Sigmoid colon (tissue), 7 donors: ENCODE results near the gene GPR3. TPM values are rescaled to one million over a fixed set of nuclear protein-coding genes. Genes with fewer than 3 reads are reported as not detected.
A peak's percentile ranks its signal among the peaks of the same experiment; 100 is the strongest.

Source experiments
- DNase-seq: peaks from one replicate; pipeline ENCODE4 v3.0.0-alpha.2; 2019
- H3K27ac ChIP-seq, 4 donors: fragments of 200-600 bp; sonication (generic); one replicate each; pipeline ENCODE4 v1.5.1; 2016 to 2019; ENCODE audit warnings: mild to moderate bottlenecking in 1 of 4
- H3K27me3 ChIP-seq, 3 donors: fragments of 200-600 bp; sonication (generic); one replicate each; pipeline ENCODE4 v1.5.1; 2019; ENCODE audit warnings: mild to moderate bottlenecking in 1 of 3
- H3K36me3 ChIP-seq, 4 donors: fragments of 200-600 bp; sonication (generic); one replicate each; pipeline ENCODE4 v1.5.1; 2016 to 2019
- H3K4me1 ChIP-seq, 4 donors: fragments of 200-600 bp; sonication (generic); one replicate each; pipeline ENCODE4 v1.5.1; 2017 to 2019
- H3K4me3 ChIP-seq, 4 donors: fragments of 200-600 bp; sonication (generic); one replicate each; pipeline ENCODE4 v1.5.1; 2017 to 2019; ENCODE audit warnings: mild to moderate bottlenecking in 2 of 4, moderate library complexity in 1 of 4
- H3K9me3 ChIP-seq, 4 donors: fragments of 200-600 bp in 3 of 4; sonication (generic) in 3 of 4; one replicate each; pipeline versions ENCODE4 v1.5.1 to v1.6.1; 2013 to 2019
- EP300 ChIP-seq, 4 donors: sonication (generic); formaldehyde crosslinking; IDR thresholded peaks; one replicate each; pipeline ENCODE4 v1.6.1; 2017; ENCODE audit warnings: antibody characterized with exemption in 4 of 4
- POLR2A ChIP-seq, 2 donors: fragments of 450-650 bp; IDR thresholded peaks; one replicate each; pipeline ENCODE4 v1.6.1; 2016; ENCODE audit warnings: antibody characterized with exemption in 2 of 2, mild to moderate bottlenecking in 2 of 2, moderate library complexity in 2 of 2
- POLR2AphosphoS5 ChIP-seq, 4 donors: sonication (generic); formaldehyde crosslinking; IDR thresholded peaks; one replicate each; pipeline ENCODE4 v1.6.1; 2017; ENCODE audit warnings: antibody characterized with exemption in 4 of 4
- WGBS, 2 donors: extraction: QIAGEN DNeasy Blood & Tissue Kit; methylation state at CpG; one replicate each; pipeline ENCODE4 v1.1.7; 2013; 5-methylcytosine and 5-hydroxymethylcytosine counted together
- intact Hi-C: fragments of 100-400 bp; cut with DNase I; formaldehyde crosslinking; loops from one replicate; pipeline ENCODE4 v1.15.1; 2023
- polyA plus RNA-seq, 3 donors: library from polyadenylated mRNA; stranded (reverse); fragments of 200-250 nt; gene quantifications; one replicate each; pipeline ENCODE4 v1.2.3, GENCODE V29; 2013
- total RNA-seq, 4 donors: library from RNA; depleted of rRNA; stranded (reverse); fragments of >200 nt; gene quantifications; one replicate each; pipeline ENCODE4 v1.1.0, GENCODE V29; 2016
- TF ChIP-seq, protein P1 (sequence below), 4 experiments: fragments of 450-650 bp in 3 of 4; fragments of 200-600 bp in 1 of 4; IDR thresholded peaks; one replicate each; pipeline ENCODE4 v1.5.1; 2016 to 2019; ENCODE audit warnings: antibody characterized with exemption in 4 of 4, mild to moderate bottlenecking in 3 of 4, moderate library complexity in 2 of 4
- donor health status: healthy with polysubstance abuse.
- donor health status: Bipolar disorder and iron deficiency.
- donor health status: healthy.

Gene GPR3
- total and polyA plus RNA-seq, 7 donors = 0.36 to 2.0 (median 0.54) TPM; not detected in 4

DNA sequence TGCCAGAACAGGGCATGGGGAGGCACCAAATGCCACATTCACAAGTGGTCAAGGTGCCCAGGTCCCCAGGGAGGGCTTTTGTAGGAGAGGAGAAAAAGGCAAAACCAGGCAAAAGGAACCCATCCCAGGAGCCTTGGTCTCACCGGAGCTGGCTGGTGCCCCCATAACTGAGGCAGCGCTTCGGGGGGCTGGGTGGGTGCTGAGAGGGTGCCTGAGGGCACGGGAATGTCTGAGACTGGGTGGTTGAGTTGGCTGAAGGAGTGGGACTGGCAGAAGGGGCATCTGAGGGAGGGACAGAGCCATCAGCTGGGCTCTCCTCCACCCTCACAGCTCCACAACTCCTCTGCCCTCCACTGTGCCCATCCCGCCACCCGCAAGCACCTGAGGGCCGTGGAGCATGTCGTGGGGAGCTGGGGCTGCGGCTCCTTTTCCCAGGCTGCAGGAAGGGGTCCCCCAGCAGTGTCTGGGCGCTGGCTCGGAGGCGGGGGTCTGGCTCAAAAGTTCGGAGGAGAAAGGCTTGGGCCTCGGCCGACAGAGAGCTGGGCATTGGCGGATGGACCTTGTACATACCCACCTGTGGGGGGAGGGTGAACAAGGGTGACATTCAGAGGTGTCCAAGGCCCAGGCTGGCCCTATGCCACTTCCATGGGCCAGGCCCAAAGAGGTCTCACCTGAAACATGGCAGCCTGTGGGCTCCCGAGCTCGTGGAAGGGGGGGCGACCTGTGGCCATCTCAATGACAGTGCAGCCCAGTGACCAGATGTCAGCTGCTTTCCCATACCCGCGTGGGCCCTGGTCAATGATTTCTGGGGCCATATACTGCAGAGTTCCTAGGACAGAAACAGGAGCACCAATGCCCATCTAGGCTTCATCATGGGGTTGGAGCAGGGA lies 34.1 kb upstream of the GPR3 start:
- Histone ChIP-seq H3K27me3 (no peaks in the 10 kb centered on the region), H3K27ac (no peak overlapping the region), H3K36me3 (peaks cover 21 to 84% (median 55%) of the 10 kb centered on the region in 4 donors), H3K9me3 (no peaks in the 10 kb centered on the region), H3K4me3 (no peak overlapping the region), H3K4me1 (peaks cover 0 to 21% (median 17%) of the 10 kb centered on the region in 4 donors)
- intact Hi-C loops = loop anchor here (5.0 kb wide), 2 partner anchors 36 to 56 kb away; partner anchors contain the start of gene TMEM222
- TF ChIP-seq EP300 (IDR thresholded peaks at IDR 0.05) = no peak
- TF ChIP-seq, protein P1, sequence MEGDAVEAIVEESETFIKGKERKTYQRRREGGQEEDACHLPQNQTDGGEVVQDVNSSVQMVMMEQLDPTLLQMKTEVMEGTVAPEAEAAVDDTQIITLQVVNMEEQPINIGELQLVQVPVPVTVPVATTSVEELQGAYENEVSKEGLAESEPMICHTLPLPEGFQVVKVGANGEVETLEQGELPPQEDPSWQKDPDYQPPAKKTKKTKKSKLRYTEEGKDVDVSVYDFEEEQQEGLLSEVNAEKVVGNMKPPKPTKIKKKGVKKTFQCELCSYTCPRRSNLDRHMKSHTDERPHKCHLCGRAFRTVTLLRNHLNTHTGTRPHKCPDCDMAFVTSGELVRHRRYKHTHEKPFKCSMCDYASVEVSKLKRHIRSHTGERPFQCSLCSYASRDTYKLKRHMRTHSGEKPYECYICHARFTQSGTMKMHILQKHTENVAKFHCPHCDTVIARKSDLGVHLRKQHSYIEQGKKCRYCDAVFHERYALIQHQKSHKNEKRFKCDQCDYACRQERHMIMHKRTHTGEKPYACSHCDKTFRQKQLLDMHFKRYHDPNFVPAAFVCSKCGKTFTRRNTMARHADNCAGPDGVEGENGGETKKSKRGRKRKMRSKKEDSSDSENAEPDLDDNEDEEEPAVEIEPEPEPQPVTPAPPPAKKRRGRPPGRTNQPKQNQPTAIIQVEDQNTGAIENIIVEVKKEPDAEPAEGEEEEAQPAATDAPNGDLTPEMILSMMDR (IDR thresholded peaks at IDR 0.05) = no peak
- TF ChIP-seq POLR2A (IDR thresholded peaks at IDR 0.05) = no peak
- TF ChIP-seq POLR2AphosphoS5 (IDR thresholded peaks at IDR 0.05) = no peak
- no peak for DNase-seq
- WGBS, 2 donors = 90 to 96% methylated on average over 21 of the region's 21 CpGs

DNA sequence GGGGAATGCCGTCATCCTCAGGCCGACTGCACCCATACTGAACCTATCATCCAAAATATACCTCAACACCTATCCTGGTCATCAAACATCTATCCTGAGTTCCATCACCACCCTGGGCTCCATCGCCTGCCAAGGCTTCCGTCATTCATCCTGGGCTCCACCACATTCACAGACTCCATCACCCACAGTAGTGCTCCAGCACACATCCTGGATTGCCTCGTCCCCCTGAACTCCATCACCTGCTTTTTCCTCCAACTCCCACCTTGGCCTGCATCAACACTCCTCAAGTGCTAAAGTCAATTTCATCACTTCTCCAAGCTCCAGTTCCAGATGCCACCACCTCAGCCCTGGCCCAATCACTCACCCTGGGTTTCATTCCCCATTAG lies 33.5 kb upstream of the GPR3 start:
- TF ChIP-seq POLR2AphosphoS5 (IDR thresholded peaks at IDR 0.05) = no peak
- TF ChIP-seq EP300 (IDR thresholded peaks at IDR 0.05) = no peak
- TF ChIP-seq, protein P1 (IDR thresholded peaks at IDR 0.05) = no peak
- no peak for TF ChIP-seq POLR2A (IDR thresholded peaks at IDR 0.05)
- H3K9me3 ChIP-seq = no peaks in the 10 kb centered on the region
- H3K27me3 ChIP-seq = no peaks in the 10 kb centered on the region
- H3K4me1 ChIP-seq = peaks cover 0 to 22% (median 18%) of the 10 kb centered on the region in 4 donors
- 97% methylated on average over 5 of the region's 5 CpGs for WGBS, 2 donors
- no peak overlapping the region for H3K4me3 ChIP-seq
- H3K36me3 ChIP-seq = peaks cover 24 to 85% (median 58%) of the 10 kb centered on the region in 4 donors
- intact Hi-C loops = loop anchor here (5.0 kb wide), 2 partner anchors 37 to 57 kb away; partner anchors contain the start of gene TMEM222
- no peak overlapping the region for H3K27ac ChIP-seq
- no peak for DNase-seq

DNA sequence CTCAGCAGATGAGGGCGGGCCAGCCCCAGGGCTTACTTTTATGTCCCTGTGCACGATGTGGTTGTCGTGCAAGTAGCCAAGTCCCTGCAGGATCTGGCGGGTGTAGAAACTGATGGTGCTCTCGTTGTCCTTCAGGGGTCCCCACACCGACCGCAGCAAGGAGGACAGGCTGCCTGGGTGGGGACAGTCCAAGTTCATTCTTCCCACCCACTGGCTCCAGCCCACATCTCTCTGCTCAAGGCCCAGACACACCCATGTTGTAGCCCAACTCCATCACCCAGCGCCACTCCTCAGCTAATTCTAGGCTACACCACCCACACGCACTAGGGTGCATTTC lies 32.6 kb upstream of the GPR3 start:
- no peak for DNase-seq
- intact Hi-C loops = loop anchor here (5.0 kb wide), 2 partner anchors 37 to 57 kb away; partner anchors contain the start of gene TMEM222
- H3K36me3 ChIP-seq = peaks cover 24 to 89% (median 58%) of the 10 kb centered on the region in 4 donors

DNA sequence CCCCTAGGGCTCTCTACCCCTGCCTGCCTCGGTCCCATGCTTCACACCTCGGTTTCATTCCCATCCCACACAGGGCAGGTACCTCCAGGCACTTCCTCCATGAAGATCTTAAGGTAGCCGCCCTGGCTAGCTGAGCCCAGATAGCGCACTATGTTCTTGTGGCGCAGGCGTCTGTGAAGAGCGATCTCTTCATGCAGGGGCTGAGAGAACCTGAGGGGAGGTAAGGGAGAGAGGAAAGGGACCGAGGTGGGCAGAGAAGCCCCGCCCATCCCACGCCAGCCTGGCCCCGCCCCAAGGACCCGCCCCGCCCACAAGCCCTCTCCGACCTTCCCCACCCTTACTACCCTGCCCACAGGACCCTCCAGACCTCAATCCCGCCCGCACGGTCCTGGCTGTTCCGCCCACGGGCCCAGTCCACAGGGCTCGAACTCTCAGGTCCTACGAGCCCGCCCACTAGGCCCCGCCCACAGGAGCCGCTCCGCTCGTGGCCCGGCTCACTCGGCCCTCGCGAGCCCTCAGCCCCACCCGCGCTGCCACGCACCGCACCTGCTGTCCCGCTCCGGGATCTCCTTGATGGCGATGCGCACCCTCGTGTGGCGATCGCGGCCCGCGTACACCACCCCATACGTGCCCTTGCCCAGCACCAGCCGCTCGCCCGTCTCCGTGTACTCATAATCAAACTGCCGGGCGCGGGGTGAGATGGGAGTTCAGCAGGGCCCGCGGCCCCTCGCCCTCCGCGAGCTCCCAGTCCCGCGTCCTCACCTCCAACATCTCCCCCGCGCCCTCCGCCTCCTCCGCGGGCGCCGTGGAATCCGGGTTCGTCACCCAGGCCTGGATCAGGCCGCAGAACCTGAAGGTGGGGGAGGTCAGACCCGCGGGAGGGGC lies 32.0 kb upstream of the GPR3 start:
- intact Hi-C loops = no loop called here
- TF ChIP-seq POLR2A (IDR thresholded peaks at IDR 0.05) = no peak
- TF ChIP-seq, protein P1 (IDR thresholded peaks at IDR 0.05) = no peak
- TF ChIP-seq POLR2AphosphoS5 (IDR thresholded peaks at IDR 0.05) = no peak
- no peak for TF ChIP-seq EP300 (IDR thresholded peaks at IDR 0.05)
- Histone ChIP-seq H3K36me3 (peaks cover 24 to 83% (median 53%) of the 10 kb centered on the region in 4 donors), H3K27me3 (no peaks in the 10 kb centered on the region), H3K27ac (no peak overlapping the region), H3K4me1 (peaks cover 0 to 36% (median 30%) of the 10 kb centered on the region in 4 donors), H3K4me3 (peak overlapping the region in 3 of 4 donors; percentile 28 to 45 (median 40)), H3K9me3 (no peaks in the 10 kb centered on the region)
- no peak for DNase-seq
- WGBS, 2 donors = 30 to 46% methylated on average over 71 of the region's 71 CpGs

More for the DNA sequence above, 32.6 kb upstream of the GPR3 start:
- H3K27me3 ChIP-seq = no peaks in the 10 kb centered on the region
- H3K27ac ChIP-seq = no peak overlapping the region
- peaks cover 0 to 31% (median 25%) of the 10 kb centered on the region in 4 donors for H3K4me1 ChIP-seq
- no peaks in the 10 kb centered on the region for H3K9me3 ChIP-seq
- 62 to 68% methylated on average over 9 of the region's 9 CpGs for WGBS, 2 donors
- no peak for TF ChIP-seq POLR2A (IDR thresholded peaks at IDR 0.05)
- TF ChIP-seq POLR2AphosphoS5 (IDR thresholded peaks at IDR 0.05) = no peak
- TF ChIP-seq, protein P1 (IDR thresholded peaks at IDR 0.05) = no peak
- no peak for TF ChIP-seq EP300 (IDR thresholded peaks at IDR 0.05)
- H3K4me3 ChIP-seq = no peak overlapping the region
